Measurements from ENCODE around the gene CFAP77. TPM values are rescaled to one million over a fixed set of nuclear protein-coding genes. Genes with fewer than 3 reads are reported as not detected.

Gene CFAP77
- polyA plus RNA-seq, 1 experiment, result not detected

GRCh38 chr9:132531710-132532570, 121.9 kb downstream of the CFAP77 start:
- H3K4me3 ChIP-seq (ENCODE audit: low read depth, low read length), result no peak overlapping the region
- CTCF ChIA-PET, result interaction anchor here (1.4 kb wide), 1 partner anchor 25 kb away, joined by 4 read pairs; no protein-coding TSS in a partner anchor
- no peak for TF ChIP-seq CTCF (IDR thresholded peaks at IDR 0.05; ENCODE audit: insufficient read depth, low read depth, low read length)
- POLR2A ChIA-PET, result no interaction called here
- no peak for DNase-seq (ENCODE audit: low read depth)
- no peaks in the 10 kb centered on the region for H3K36me3 ChIP-seq (ENCODE audit: control insufficient read depth, insufficient read depth, low read length)
- no peaks in the 10 kb centered on the region; the same call in 1 of the 2 replicates for H3K27me3 ChIP-seq (ENCODE audit: control insufficient read depth, insufficient read depth, low read length)

- Histone ChIP-seq H3K27me3 (ENCODE audit: control insufficient read depth, insufficient read depth, low read length) (peaks cover 2% of the 10 kb centered on the region), H3K4me3 (ENCODE audit: low read depth, low read length) (no peak overlapping the region), H3K36me3 (ENCODE audit: control insufficient read depth, insufficient read depth, low read length) (no peaks in the 10 kb centered on the region)
- DNase-seq (ENCODE audit: low read depth), result no peak
- ChIA-PET POLR2A (no interaction called here), CTCF (interaction anchor here (1.1 kb wide), 1 partner anchor 28 kb away, joined by 3 read pairs; no protein-coding TSS in a partner anchor)
- TF ChIP-seq CTCF (IDR thresholded peaks at IDR 0.05; ENCODE audit: insufficient read depth, low read depth, low read length), result no peak
Measured at GRCh38 chr9:132534832-132535231, 124.8 kb downstream of the CFAP77 start.

GRCh38 chr9:132536124-132536523, 126.1 kb downstream of the CFAP77 start:
- no peak for DNase-seq (ENCODE audit: low read depth)
- ChIA-PET CTCF (interaction anchor here (1.2 kb wide), 1 partner anchor 38 kb away, joined by 4 read pairs; no protein-coding TSS in a partner anchor), POLR2A (no interaction called here)
- no peak for TF ChIP-seq CTCF (IDR thresholded peaks at IDR 0.05; ENCODE audit: insufficient read depth, low read depth, low read length)
- H3K27me3 ChIP-seq (ENCODE audit: control insufficient read depth, insufficient read depth, low read length), result peaks cover 2% of the 10 kb centered on the region
- no peak overlapping the region for H3K4me3 ChIP-seq (ENCODE audit: low read depth, low read length)
- H3K36me3 ChIP-seq (ENCODE audit: control insufficient read depth, insufficient read depth, low read length), result no peaks in the 10 kb centered on the region

GRCh38 chr9:132537352-132537751, 127.3 kb downstream of the CFAP77 start:
- Histone ChIP-seq H3K4me3 (ENCODE audit: low read depth, low read length) (no peak overlapping the region), H3K27me3 (ENCODE audit: control insufficient read depth, insufficient read depth, low read length) (peaks cover 4% of the 10 kb centered on the region), H3K36me3 (ENCODE audit: control insufficient read depth, insufficient read depth, low read length) (no peaks in the 10 kb centered on the region)
- DNase-seq (ENCODE audit: low read depth), result no peak
- CTCF ChIA-PET, result interaction anchor here (0.9 kb wide), 1 partner anchor 38 kb away, joined by 3 read pairs; no protein-coding TSS in a partner anchor
- TF ChIP-seq CTCF (IDR thresholded peaks at IDR 0.05; ENCODE audit: insufficient read depth, low read depth, low read length), result no peak
- POLR2A ChIA-PET, result no interaction called here

- Histone ChIP-seq H3K4me3 (ENCODE audit: low read depth, low read length) (no peak overlapping the region), H3K36me3 (ENCODE audit: control insufficient read depth, insufficient read depth, low read length) (no peaks in the 10 kb centered on the region), H3K27me3 (ENCODE audit: control insufficient read depth, insufficient read depth, low read length) (peaks cover 4% of the 10 kb centered on the region)
- CTCF ChIA-PET, result no interaction called here
- POLR2A ChIA-PET, result no interaction called here
- no peak for DNase-seq (ENCODE audit: low read depth)
- TF ChIP-seq CTCF (IDR thresholded peaks at IDR 0.05; ENCODE audit: insufficient read depth, low read depth, low read length), result no peak
Measured at GRCh38 chr9:132538071-132538470, 128.1 kb downstream of the CFAP77 start.

Measured in BJ (cell line).